ENCODE results near the gene WDR27. TPM values are rescaled to one million over a fixed set of nuclear protein-coding genes. Genes with fewer than 3 reads are reported as not detected.
A peak's percentile ranks its signal among the peaks of the same experiment; 100 is the strongest.
"Not testable (repeated sequence)": the region's sequence is repeated elsewhere in the genome, so short reads cannot be mapped to it uniquely, and the experiment has no call there.

The WDR27 gene
- total RNA-seq, 2 experiments from 2014 or later, result 22.9 to 25.3 TPM

- DNase-seq (no peak), ATAC-seq (no peak)
- H3K36me3 Mint-ChIP-seq (ENCODE audit: low read depth), result peaks cover 2% of the 10 kb centered on the region
- no peaks in the 10 kb centered on the region for H3K9me3 Mint-ChIP-seq (ENCODE audit: insufficient read depth)
- POLR2A ChIA-PET, result no interaction called here
- CTCF ChIA-PET, result interaction anchor here (1.0 kb wide), 1 partner anchor 108 kb away, joined by 3 read pairs; no protein-coding TSS in a partner anchor
- H3K27me3 Mint-ChIP-seq (ENCODE audit: low read depth), result no peaks in the 10 kb centered on the region
- H3K4me3 Mint-ChIP-seq, result no peak overlapping the region
- H3K27ac Mint-ChIP-seq, result no peak overlapping the region
- no peaks in the 10 kb centered on the region for H3K4me1 Mint-ChIP-seq (ENCODE audit: low read depth)
Measured at GRCh38 chr6:169619650-169620049, 82.2 kb downstream of the WDR27 start.

DNA sequence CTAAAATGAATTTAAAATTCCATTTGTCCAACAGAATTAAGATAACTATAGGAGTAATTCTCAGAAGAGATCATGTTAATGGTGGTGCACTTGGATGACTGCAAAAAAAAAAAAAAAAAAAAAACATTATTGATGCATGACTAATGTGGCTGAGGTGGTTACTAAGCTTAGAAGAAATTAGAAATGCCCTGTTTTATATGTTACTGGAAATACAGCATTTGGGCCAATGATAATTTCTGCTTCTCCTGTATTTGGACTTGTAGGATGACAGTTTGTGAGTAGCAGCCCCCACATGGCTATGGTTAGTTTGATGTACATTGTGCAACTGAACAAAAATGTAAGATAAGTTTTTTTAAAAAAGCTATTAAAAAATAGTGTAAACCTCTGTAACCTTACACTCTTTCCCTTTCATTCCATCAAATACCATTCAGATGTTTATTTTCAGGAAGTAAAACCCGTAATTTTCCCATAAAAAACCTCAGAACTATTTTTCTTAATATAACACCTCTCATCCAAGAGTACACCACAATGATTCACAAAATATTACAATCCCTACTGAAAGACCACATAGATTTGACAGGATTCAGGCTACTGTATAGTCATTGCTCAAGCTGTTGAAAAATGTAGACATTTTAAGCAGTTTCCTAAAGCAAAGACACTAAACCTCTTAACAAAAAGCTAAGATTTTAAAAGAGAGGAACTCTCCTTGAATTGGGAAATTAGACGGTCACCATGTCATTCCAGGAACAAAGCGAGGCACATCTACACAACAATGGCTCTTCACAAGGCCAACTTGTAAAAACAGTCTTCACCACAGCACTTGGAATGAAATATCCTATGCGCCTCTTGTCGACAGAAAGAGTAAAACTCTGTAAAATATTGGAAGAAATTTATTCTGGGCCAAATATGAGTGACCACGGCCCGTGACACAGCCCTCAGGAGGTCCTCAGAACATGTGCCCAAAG, 83.0 kb downstream of the WDR27 start:
- H3K4me3 Mint-ChIP-seq, result no peak overlapping the region
- no peaks in the 10 kb centered on the region for H3K27me3 Mint-ChIP-seq (ENCODE audit: low read depth)
- no peak overlapping the region for H3K27ac Mint-ChIP-seq
- CTCF ChIA-PET, result no interaction called here
- H3K4me1 Mint-ChIP-seq (ENCODE audit: low read depth), result no peaks in the 10 kb centered on the region
- POLR2A ChIA-PET, result no interaction called here
- no peaks in the 10 kb centered on the region for H3K9me3 Mint-ChIP-seq (ENCODE audit: insufficient read depth)
- ATAC-seq (no peak), DNase-seq (no peak)
- H3K36me3 Mint-ChIP-seq (ENCODE audit: low read depth), result peaks cover 2% of the 10 kb centered on the region

DNA sequence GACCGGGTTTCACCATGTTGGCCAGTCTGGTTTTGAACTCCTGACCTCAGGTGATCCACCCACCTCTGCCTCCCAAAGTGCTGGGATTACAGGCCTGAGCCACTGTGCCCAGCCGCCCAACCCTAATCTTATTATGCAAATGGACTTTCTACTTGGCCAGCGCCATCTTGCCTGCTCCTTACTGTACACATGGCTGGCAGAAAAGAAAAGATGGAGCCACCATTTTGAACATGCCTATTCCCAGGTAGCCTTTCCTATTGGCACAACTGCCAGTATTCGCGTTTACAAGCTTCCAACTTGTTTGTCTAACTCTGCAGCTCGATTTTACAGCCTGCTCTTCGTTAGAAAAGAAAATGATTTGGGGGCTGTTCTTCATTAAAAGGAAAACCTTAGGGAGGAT, 84.3 kb downstream of the WDR27 start:
- DNase-seq (no peak), ATAC-seq (no peak)
- Mint-ChIP-seq H3K4me3 (no peak overlapping the region), H3K27ac (no peak overlapping the region), H3K9me3 (ENCODE audit: insufficient read depth) (no peaks in the 10 kb centered on the region), H3K4me1 (ENCODE audit: low read depth) (no peaks in the 10 kb centered on the region), H3K27me3 (ENCODE audit: low read depth) (no peaks in the 10 kb centered on the region), H3K36me3 (ENCODE audit: low read depth) (peaks cover 2% of the 10 kb centered on the region)
- POLR2A ChIA-PET, result no interaction called here
- CTCF ChIA-PET, result no interaction called here

DNA sequence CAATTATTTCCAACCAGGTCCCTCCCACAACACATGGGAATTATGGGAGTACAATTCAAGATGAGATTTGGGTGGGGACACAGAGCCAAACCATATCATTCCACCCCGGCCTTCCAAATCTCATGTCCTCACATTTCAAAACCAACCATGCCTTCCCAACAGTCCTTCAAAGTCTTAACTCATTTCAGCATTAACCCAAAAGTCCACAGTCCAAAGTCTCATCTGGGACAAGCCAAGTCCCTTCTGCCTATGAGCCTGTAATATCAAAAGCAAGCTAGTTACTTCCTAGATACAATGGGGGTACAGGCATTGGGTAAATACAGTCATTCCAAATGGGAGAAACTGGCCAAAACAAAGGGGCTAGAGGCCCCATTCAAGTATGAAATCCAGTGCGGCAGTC, 93.2 kb downstream of the WDR27 start:
- H3K36me3 Mint-ChIP-seq (ENCODE audit: low read depth); H3K27me3 Mint-ChIP-seq (ENCODE audit: low read depth); H3K9me3 Mint-ChIP-seq (ENCODE audit: insufficient read depth); H3K4me3 Mint-ChIP-seq; H3K27ac Mint-ChIP-seq; POLR2A ChIA-PET; ATAC-seq; DNase-seq; H3K4me1 Mint-ChIP-seq (ENCODE audit: low read depth); CTCF ChIA-PET: not testable (repeated sequence)

DNA sequence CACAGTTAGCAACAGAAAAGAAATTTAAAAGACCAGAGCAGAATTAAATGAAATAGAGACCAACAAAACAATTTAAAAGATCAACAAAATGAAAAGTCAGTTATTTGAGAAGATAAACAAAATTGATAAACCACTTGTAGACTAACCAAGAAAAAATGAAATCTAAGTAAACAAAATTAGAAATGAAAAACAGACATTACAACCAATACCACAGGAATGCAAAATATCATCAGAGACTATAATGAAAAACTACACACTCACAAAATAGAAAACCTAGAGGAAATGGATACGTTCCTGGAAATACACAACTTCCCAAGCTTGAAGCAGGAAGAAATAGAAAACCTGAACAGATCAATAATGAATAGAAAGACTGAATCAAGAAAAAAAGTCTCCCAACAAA, 97.8 kb downstream of the WDR27 start:
- H3K36me3 Mint-ChIP-seq (ENCODE audit: low read depth), result peaks cover 5% of the 10 kb centered on the region
- H3K27ac Mint-ChIP-seq, result no peak overlapping the region
- CTCF ChIA-PET, result no interaction called here
- H3K4me3 Mint-ChIP-seq, result no peak overlapping the region
- H3K4me1 Mint-ChIP-seq (ENCODE audit: low read depth), result no peaks in the 10 kb centered on the region
- peaks cover 2% of the 10 kb centered on the region for H3K27me3 Mint-ChIP-seq (ENCODE audit: low read depth)
- no peak for ATAC-seq
- DNase-seq, result no peak
- no peaks in the 10 kb centered on the region for H3K9me3 Mint-ChIP-seq (ENCODE audit: insufficient read depth)
- POLR2A ChIA-PET, result no interaction called here

DNA sequence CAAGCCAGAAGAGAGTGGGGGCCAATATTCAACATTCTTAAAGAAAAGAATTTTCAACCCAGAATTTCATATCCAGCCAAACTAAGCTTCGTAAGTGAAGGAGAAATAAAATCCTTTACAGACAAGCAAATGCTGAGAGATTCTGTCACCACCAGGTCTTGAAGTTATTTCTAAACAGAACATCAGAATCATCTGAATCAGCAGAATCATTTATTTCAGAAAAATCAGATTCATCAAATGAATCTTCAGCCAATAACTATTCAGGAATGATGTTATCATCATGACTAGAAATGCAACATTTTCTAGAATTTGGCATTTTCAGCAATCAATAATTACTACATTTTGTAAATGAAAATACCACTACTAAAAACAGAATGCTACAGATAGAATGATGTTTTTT, 100.7 kb downstream of the WDR27 start:
- DNase-seq; H3K27ac Mint-ChIP-seq; H3K4me3 Mint-ChIP-seq; H3K27me3 Mint-ChIP-seq (ENCODE audit: low read depth); ATAC-seq; CTCF ChIA-PET; H3K4me1 Mint-ChIP-seq (ENCODE audit: low read depth); POLR2A ChIA-PET: not testable (repeated sequence)
- Mint-ChIP-seq H3K9me3 (ENCODE audit: insufficient read depth) (peaks cover 11% of the 10 kb centered on the region), H3K36me3 (ENCODE audit: low read depth) (peaks cover 12% of the 10 kb centered on the region)

DNA sequence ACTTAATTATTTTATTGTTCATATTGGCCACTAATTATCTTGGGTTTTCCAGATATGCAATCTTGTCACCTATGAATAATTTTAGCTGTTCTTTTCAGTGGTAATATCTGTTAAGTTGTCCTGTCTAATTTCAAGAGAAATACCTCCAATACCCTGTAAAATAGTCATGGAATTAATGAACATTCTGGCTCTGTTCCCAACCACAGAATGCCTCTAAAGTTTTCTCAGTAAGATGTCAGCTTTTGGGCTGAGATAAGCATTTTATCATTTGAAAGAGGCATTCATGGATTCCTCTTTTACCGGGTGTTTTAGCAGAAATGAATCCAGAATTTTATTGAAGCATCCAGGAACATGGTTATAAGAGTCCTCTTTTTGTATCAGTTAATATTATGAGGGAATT, 109.3 kb downstream of the WDR27 start:
- Mint-ChIP-seq H3K4me3 (no peak overlapping the region), H3K36me3 (ENCODE audit: low read depth) (peaks cover 5% of the 10 kb centered on the region), H3K9me3 (ENCODE audit: insufficient read depth) (peaks cover 12% of the 10 kb centered on the region), H3K27me3 (ENCODE audit: low read depth) (no peaks in the 10 kb centered on the region), H3K27ac (no peak overlapping the region), H3K4me1 (ENCODE audit: low read depth) (peaks cover 23% of the 10 kb centered on the region)
- DNase-seq (no peak), ATAC-seq (no peak)
- ChIA-PET CTCF (no interaction called here), POLR2A (no interaction called here)

DNA sequence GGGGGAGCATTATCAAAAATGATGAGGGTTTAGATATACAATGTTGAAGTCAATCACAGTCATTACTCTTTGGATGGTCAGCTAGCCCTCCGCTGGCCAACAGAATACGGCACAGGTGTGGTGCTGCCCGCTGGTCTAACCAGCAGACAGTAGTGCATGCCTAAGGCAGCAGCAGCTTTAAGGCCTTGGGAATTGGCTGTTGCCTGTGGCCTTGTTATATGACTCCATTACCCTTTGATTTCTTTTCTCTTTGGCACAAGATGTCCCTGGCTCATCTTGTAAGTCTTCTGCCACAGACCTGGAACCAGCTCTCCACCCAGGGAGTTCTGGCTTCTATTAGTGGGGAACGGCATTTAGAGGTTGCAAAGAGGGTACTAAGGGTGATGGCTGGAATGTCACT, 110.2 kb downstream of the WDR27 start:
- Mint-ChIP-seq H3K9me3 (ENCODE audit: insufficient read depth) (peaks cover 5% of the 10 kb centered on the region), H3K36me3 (ENCODE audit: low read depth) (peaks cover 2% of the 10 kb centered on the region), H3K4me1 (ENCODE audit: low read depth) (peaks cover 23% of the 10 kb centered on the region), H3K27ac (no peak overlapping the region), H3K4me3 (no peak overlapping the region), H3K27me3 (ENCODE audit: low read depth) (no peaks in the 10 kb centered on the region)
- ATAC-seq, result no peak
- DNase-seq, result no peak
- ChIA-PET CTCF (no interaction called here), POLR2A (no interaction called here)

GRCh38 chr6:169590376-169590939, 111.4 kb downstream of the WDR27 start:
- peaks cover 23% of the 10 kb centered on the region for H3K4me1 Mint-ChIP-seq (ENCODE audit: low read depth)
- H3K36me3 Mint-ChIP-seq (ENCODE audit: low read depth), result peaks cover 4% of the 10 kb centered on the region
- no peak overlapping the region for H3K27ac Mint-ChIP-seq
- CTCF ChIA-PET, result no interaction called here
- POLR2A ChIA-PET, result no interaction called here
- peaks cover 4% of the 10 kb centered on the region for H3K9me3 Mint-ChIP-seq (ENCODE audit: insufficient read depth)
- no peak for ATAC-seq
- no peak overlapping the region for H3K4me3 Mint-ChIP-seq
- no peak for DNase-seq
- H3K27me3 Mint-ChIP-seq (ENCODE audit: low read depth), result no peaks in the 10 kb centered on the region

DNA sequence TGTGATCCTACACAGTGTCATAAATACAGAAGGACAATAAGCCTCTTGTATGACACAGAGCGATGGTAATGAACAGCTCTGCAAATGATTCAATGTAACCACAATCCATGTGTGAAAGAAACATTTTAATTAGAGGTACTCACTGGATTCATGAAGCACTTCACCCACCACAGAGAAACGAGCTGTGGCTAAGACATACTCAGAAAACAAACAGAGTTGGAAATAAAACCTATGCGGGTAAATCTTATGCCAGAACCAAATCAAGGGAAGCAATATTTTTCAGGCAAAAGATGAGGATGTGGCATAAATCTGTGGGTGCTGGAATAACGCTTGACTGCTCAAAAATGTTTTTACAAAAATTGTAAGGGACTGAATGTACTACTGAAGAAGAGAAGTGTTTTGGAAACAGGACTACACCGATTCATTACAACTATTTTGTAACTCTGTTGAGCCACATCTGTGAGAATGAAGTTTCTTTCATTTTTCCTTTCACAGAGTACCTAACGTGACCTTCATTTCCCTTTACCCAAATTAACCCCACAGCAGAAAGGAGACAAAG, 112.1 kb downstream of the WDR27 start:
- H3K27ac Mint-ChIP-seq, result peak overlapping the region; percentile 66
- DNase-seq, result no peak
- peak; percentile 72 for ATAC-seq
- peaks cover 4% of the 10 kb centered on the region for H3K9me3 Mint-ChIP-seq (ENCODE audit: insufficient read depth)
- peaks cover 26% of the 10 kb centered on the region for H3K4me1 Mint-ChIP-seq (ENCODE audit: low read depth)
- peak overlapping the region; percentile 12 for H3K4me3 Mint-ChIP-seq
- ChIA-PET POLR2A (no interaction called here), CTCF (no interaction called here)
- no peaks in the 10 kb centered on the region for H3K27me3 Mint-ChIP-seq (ENCODE audit: low read depth)
- H3K36me3 Mint-ChIP-seq (ENCODE audit: low read depth), result peaks cover 4% of the 10 kb centered on the region

DNA sequence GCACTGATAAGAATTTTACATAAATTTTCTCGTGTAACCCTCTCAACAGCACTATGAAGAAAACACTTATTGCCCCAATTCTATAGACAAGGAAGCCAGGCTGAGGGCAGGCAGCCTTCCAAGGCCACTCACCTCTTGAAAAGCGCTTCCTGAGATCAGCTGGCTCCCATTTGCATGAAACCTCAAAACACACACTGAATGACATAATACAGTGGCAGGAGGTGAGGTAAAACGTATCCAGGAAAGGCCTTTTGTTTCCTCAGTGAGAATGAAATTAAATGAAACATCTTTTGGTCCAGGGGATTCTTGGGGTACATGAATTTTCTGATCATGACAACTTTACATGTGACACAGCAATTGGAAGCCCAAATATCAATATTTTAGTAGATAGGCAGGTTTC, 112.5 kb downstream of the WDR27 start:
- ChIA-PET POLR2A (no interaction called here), CTCF (no interaction called here)
- Mint-ChIP-seq H3K4me3 (peak overlapping the region; percentile 12), H3K9me3 (ENCODE audit: insufficient read depth) (peaks cover 4% of the 10 kb centered on the region), H3K27ac (peak overlapping the region; percentile 66), H3K4me1 (ENCODE audit: low read depth) (peaks cover 30% of the 10 kb centered on the region), H3K36me3 (ENCODE audit: low read depth) (peaks cover 4% of the 10 kb centered on the region), H3K27me3 (ENCODE audit: low read depth) (no peaks in the 10 kb centered on the region)
- ATAC-seq, result peak; percentile 56
- DNase-seq, result peak; percentile 57

DNA sequence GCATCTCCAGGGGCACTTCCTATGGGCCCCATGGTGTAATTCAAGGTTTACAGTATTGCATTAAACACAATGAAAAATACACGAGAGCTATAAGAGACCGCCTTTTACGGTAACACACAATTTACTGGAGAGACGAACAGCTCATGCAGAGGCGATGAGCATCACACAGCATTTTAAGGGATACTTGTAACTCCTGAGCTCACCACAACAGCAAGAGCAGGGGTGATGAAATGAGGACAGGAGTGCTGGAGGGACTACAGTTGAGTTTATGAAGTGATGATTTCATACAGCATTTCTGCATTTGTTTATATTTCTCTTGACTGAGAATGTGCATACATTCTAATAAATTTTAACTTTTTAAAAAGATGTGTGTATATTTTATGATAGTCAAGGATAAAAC, 113.9 kb downstream of the WDR27 start:
- CTCF ChIA-PET, result no interaction called here
- POLR2A ChIA-PET, result no interaction called here
- DNase-seq, result no peak
- Mint-ChIP-seq H3K4me3 (no peak overlapping the region), H3K27ac (no peak overlapping the region), H3K36me3 (ENCODE audit: low read depth) (peaks cover 4% of the 10 kb centered on the region), H3K9me3 (ENCODE audit: insufficient read depth) (peaks cover 4% of the 10 kb centered on the region), H3K27me3 (ENCODE audit: low read depth) (no peaks in the 10 kb centered on the region), H3K4me1 (ENCODE audit: low read depth) (peaks cover 42% of the 10 kb centered on the region)
- no peak for ATAC-seq
